Neural progenitor cell (in vitro differentiated cells): ENCODE results near the gene DBNL.

ENCODE experiments used
- EZH2phosphoT487 ChIP-seq: fragments of 200-600 bp; sonication (generic); IDR thresholded peaks from 2 replicates; pipeline ENCODE4 v1.6.1; 2017; ENCODE audit warnings: antibody characterized with exemption
- TF ChIP-seq, protein P1 (sequence below): fragments of 200-600 bp; sonication (generic); IDR thresholded peaks from 2 replicates; pipeline ENCODE4 v1.5.1; 2017; ENCODE audit warnings: antibody characterized with exemption, mild to moderate bottlenecking

DNA sequence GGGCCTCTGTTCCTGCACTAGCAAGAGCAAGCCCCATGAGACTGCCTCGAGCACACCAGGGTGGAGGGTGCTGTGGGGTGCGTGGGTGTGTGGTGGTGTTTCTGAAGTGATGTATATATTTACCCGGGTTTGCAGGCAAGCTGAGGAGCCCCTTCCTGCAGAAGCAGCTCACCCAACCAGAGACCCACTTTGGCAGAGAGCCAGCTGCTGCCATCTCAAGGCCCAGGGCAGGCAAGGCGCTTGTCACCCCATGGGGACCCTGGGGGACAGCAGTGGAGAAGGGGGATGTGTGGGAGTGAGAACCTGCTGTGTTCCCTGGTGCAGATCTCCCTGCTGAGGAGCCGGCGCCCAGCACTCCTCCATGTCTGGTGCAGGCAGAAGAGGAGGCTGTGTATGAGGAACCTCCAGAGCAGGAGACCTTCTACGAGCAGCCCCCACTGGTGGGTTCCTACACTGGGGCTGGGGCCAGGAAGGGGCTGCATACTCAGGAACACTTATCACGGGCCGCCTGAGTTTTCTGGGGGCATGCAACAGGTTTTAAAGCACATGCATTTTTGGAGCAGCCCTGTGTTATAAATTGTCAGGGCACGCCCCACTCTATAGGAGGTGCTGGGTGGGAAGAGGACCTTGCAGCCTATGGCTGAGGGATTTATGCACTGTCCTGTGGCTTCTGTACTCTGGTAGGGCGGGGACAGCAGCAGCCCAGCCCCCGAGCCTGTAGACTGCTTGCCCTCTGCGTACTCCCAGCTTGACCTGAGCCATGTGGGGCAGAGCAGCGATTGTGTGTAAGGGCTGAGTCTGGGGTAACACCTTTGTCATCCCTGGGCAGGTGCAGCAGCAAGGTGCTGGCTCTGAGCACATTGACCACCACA, 15.0 kb downstream of the DBNL start:
- TF ChIP-seq, protein P1, sequence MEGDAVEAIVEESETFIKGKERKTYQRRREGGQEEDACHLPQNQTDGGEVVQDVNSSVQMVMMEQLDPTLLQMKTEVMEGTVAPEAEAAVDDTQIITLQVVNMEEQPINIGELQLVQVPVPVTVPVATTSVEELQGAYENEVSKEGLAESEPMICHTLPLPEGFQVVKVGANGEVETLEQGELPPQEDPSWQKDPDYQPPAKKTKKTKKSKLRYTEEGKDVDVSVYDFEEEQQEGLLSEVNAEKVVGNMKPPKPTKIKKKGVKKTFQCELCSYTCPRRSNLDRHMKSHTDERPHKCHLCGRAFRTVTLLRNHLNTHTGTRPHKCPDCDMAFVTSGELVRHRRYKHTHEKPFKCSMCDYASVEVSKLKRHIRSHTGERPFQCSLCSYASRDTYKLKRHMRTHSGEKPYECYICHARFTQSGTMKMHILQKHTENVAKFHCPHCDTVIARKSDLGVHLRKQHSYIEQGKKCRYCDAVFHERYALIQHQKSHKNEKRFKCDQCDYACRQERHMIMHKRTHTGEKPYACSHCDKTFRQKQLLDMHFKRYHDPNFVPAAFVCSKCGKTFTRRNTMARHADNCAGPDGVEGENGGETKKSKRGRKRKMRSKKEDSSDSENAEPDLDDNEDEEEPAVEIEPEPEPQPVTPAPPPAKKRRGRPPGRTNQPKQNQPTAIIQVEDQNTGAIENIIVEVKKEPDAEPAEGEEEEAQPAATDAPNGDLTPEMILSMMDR: no peak
- no peak for TF ChIP-seq EZH2phosphoT487
